ENCODE results near the gene OR1J1. TPM values are rescaled to one million over a fixed set of nuclear protein-coding genes. Genes with fewer than 3 reads are reported as not detected.
A peak's percentile ranks its signal among the peaks of the same experiment; 100 is the strongest.

Gene OR1J1
- total RNA-seq, 1 donor from 2014 or later, result not detected

DNA sequence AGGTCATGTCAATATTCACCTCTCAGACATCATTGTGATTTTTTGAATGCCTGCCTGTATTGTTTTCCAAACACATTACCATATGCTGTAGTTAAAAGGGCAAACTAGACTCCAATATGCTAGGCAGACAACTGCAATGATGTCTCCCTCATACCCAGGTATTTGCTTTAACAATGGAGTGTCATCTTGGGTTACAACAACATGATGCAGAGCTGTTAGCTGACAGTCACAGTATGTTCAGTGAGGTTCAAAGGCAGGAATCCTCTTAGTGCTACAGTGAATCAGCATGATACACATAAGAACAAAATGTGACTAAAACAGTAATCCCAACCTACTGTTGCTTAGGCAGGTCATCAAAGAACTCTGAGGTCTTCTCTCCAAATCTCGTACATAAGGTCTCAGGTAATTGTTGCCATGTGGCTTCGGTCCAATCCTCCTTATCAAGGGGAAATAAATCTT is 24.0 kb downstream of the OR1J1 start:
- no peak for DNase-seq (ENCODE audit: low spot score)
- no peaks in the 10 kb centered on the region for H3K9me3 Mint-ChIP-seq (ENCODE audit: unreplicated experiment)
- H3K4me3 Mint-ChIP-seq (ENCODE audit: unreplicated experiment), result no peak overlapping the region
- H3K27ac Mint-ChIP-seq (ENCODE audit: unreplicated experiment), result no peak overlapping the region
- H3K36me3 Mint-ChIP-seq (ENCODE audit: low read depth, unreplicated experiment), result no peaks in the 10 kb centered on the region
- no peak for TF ChIP-seq CTCF (IDR thresholded peaks at IDR 0.05; ENCODE audit: unreplicated experiment)
- no peaks in the 10 kb centered on the region for H3K4me1 Mint-ChIP-seq (ENCODE audit: unreplicated experiment)
- peaks cover under 1% of the 10 kb centered on the region for H3K27me3 Mint-ChIP-seq (ENCODE audit: unreplicated experiment)

GRCh38 chr9:122446819-122447484 is 30.8 kb downstream of the OR1J1 start:
- H3K27me3 Mint-ChIP-seq (ENCODE audit: unreplicated experiment), result peaks cover 2% of the 10 kb centered on the region
- no peak overlapping the region for H3K4me3 Mint-ChIP-seq (ENCODE audit: unreplicated experiment)
- DNase-seq (ENCODE audit: low spot score), result no peak
- H3K9me3 Mint-ChIP-seq (ENCODE audit: unreplicated experiment), result peaks cover 6% of the 10 kb centered on the region
- no peaks in the 10 kb centered on the region for H3K4me1 Mint-ChIP-seq (ENCODE audit: unreplicated experiment)
- TF ChIP-seq CTCF (IDR thresholded peaks at IDR 0.05; ENCODE audit: unreplicated experiment), result no peak
- no peaks in the 10 kb centered on the region for H3K36me3 Mint-ChIP-seq (ENCODE audit: low read depth, unreplicated experiment)
- H3K27ac Mint-ChIP-seq (ENCODE audit: unreplicated experiment), result peak overlapping the region; percentile 31

DNA sequence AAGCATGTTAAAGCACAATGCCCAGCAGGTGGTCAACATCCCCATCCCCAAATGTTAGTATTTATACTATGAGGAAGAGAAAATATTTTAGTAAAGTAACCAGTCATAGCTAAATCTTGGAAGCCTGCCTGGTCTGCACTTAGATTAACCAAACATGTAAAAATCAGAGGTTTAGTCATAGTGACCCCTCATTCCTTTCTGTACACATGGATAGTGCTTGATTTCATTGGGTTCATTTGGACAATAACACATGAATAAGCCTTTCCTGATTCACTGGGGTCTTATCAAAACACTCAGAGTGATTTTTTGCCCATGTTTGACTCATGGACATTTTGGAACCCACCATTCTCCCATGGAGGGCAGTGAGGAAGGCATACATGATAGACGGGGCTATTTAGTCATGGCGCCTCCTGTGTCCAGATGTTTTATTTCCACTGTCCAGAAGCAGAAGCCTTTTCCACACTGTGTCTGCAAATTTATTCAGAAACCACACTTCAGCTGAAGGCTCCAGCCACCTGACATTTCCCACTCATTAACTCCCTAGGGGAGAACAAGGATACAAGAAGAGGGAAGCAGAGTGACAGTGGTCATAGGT is 32.5 kb downstream of the OR1J1 start:
- Mint-ChIP-seq H3K4me1 (ENCODE audit: unreplicated experiment) (no peaks in the 10 kb centered on the region), H3K36me3 (ENCODE audit: low read depth, unreplicated experiment) (no peaks in the 10 kb centered on the region), H3K27ac (ENCODE audit: unreplicated experiment) (no peak overlapping the region), H3K27me3 (ENCODE audit: unreplicated experiment) (peaks cover 2% of the 10 kb centered on the region), H3K9me3 (ENCODE audit: unreplicated experiment) (peaks cover 6% of the 10 kb centered on the region), H3K4me3 (ENCODE audit: unreplicated experiment) (no peak overlapping the region)
- no peak for TF ChIP-seq CTCF (IDR thresholded peaks at IDR 0.05; ENCODE audit: unreplicated experiment)
- DNase-seq (ENCODE audit: low spot score), result no peak

GRCh38 chr9:122444041-122444733 is 33.5 kb downstream of the OR1J1 start:
- Mint-ChIP-seq H3K4me3 (ENCODE audit: unreplicated experiment) (no peak overlapping the region), H3K27ac (ENCODE audit: unreplicated experiment) (no peak overlapping the region), H3K4me1 (ENCODE audit: unreplicated experiment) (no peaks in the 10 kb centered on the region), H3K36me3 (ENCODE audit: low read depth, unreplicated experiment) (no peaks in the 10 kb centered on the region), H3K9me3 (ENCODE audit: unreplicated experiment) (peaks cover 6% of the 10 kb centered on the region), H3K27me3 (ENCODE audit: unreplicated experiment) (peaks cover 2% of the 10 kb centered on the region)
- no peak for DNase-seq (ENCODE audit: low spot score)
- TF ChIP-seq CTCF (IDR thresholded peaks at IDR 0.05; ENCODE audit: unreplicated experiment), result no peak

GRCh38 chr9:122442568-122442967 is 35.2 kb downstream of the OR1J1 start:
- Mint-ChIP-seq H3K4me3 (ENCODE audit: unreplicated experiment) (no peak overlapping the region), H3K36me3 (ENCODE audit: low read depth, unreplicated experiment) (no peaks in the 10 kb centered on the region), H3K4me1 (ENCODE audit: unreplicated experiment) (no peaks in the 10 kb centered on the region), H3K9me3 (ENCODE audit: unreplicated experiment) (peaks cover 6% of the 10 kb centered on the region), H3K27me3 (ENCODE audit: unreplicated experiment) (no peaks in the 10 kb centered on the region), H3K27ac (ENCODE audit: unreplicated experiment) (no peak overlapping the region)
- no peak for TF ChIP-seq CTCF (IDR thresholded peaks at IDR 0.05; ENCODE audit: unreplicated experiment)
- DNase-seq (ENCODE audit: low spot score), result no peak

Data from endothelial cell (in vitro differentiated cells).